ENCODE results near the gene SLC9A8.

GRCh38 chr20:49812507-49813304 lies at the start of gene SLC9A8:
- TF ChIP-seq TAF1 (IDR thresholded peaks at IDR 0.05; ENCODE audit: borderline replicate concordance, low read depth, low read length) (peak; percentile 63; the same call in 1 of the 2 replicates), POLR2AphosphoS5 (IDR thresholded peaks at IDR 0.05; ENCODE audit: low read depth, low read length) (peak; percentile 44; the same call in 1 of the 2 replicates)
